ENCODE data around the gene SLC26A6.

SLC26A6 gene, protein sequence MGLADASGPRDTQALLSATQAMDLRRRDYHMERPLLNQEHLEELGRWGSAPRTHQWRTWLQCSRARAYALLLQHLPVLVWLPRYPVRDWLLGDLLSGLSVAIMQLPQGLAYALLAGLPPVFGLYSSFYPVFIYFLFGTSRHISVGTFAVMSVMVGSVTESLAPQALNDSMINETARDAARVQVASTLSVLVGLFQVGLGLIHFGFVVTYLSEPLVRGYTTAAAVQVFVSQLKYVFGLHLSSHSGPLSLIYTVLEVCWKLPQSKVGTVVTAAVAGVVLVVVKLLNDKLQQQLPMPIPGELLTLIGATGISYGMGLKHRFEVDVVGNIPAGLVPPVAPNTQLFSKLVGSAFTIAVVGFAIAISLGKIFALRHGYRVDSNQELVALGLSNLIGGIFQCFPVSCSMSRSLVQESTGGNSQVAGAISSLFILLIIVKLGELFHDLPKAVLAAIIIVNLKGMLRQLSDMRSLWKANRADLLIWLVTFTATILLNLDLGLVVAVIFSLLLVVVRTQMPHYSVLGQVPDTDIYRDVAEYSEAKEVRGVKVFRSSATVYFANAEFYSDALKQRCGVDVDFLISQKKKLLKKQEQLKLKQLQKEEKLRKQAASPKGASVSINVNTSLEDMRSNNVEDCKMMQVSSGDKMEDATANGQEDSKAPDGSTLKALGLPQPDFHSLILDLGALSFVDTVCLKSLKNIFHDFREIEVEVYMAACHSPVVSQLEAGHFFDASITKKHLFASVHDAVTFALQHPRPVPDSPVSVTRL

DNA sequence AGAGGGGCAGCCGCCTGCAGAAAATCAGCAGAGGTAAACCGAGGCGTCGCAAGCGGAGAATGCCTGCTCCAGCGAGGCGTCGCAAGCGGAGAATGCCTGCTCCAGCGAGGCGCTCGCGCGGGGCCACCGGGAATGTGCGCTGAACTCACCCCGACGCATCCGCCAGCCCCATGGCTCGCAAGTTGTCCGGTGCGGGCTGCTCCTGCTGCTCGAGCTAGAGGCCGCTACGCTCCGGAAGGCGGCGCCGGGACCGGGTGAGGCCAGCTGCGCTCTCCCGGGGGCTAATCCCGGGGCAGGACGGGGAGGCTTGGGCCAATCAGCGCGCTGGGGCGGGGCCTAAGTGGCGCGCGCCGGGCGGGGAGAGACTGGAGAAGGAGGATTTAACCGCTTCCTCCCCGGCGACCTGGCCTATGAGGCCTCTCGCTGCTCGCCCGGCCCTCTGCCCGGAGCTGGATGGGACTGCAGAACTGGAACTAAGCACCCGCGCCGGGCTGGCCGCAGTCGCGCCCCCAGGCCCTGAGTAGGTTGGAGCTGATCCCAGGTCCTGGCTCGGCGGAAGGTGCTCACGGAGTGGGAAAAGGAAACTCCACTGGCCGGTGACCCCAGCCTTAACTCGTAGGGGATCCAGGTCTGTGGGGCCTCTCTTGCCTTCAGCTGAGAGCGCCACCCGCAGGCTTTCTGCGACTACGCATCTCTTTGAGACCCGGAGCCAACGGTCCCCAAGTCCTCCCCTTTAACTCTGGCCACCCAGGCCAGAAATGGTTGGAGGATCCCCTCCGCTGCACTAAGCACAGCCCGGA is at the start of gene SLC26A6:
Gene SLC26A6, minus strand, starts transcription at position 240 of the 800 bp plus-strand sequence. Its CDS starts 68 bp downstream, at position 172.
- DNase-seq, result peak; percentile 93

GRCh38 chr3:48684480-48685143 is 49.4 kb upstream of the SLC26A6 start:
- no peak for DNase-seq

DNA sequence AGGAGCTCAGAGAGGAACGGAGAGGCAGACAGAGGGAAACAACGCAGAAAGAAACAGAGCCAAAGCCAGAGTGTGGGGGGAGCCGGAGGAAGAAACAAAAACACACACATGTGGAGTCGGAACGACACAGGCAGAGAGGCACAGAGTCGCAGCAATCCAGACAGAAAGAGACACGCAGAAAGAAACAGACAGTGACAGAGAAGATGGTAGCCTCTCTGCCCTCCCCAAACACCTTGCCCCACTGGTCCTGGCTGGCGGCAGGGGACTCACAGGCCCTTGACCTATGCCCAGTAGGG is 48.7 kb upstream of the SLC26A6 start:
- DNase-seq, result no peak

GRCh38 chr3:48682786-48683185 is 47.5 kb upstream of the SLC26A6 start:
- no peak for DNase-seq

DNA sequence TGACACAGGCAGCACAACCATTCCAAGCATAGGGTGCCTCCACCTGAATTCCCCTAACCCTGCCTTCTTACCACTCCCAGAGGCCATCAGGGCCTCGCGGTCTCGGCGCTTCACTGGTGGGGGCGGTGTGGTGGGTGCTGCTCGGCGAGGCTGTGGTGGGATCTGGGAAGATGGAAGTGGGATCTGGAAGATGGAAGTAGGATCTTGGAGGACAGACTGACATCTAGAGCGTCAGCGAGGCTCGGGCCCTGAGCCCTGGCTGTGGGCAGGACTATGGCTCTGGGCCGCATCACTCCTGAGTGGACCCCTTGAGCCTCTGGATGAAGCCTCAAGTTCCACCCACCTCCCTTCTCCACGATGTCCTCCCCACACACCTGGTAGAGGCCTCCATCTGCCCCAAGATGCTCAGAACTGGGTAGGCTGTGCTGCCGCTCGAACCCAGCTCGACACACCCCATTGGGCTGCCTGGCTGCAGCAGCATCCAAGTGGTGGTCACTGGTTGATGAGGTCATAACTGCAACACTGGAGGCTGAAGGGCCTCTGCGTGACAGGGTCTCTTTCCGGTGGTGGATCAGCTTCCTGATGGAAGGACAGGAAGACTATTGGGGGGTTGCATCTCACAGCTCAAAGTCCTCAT is 46.8 kb upstream of the SLC26A6 start:
- DNase-seq, result no peak

DNA sequence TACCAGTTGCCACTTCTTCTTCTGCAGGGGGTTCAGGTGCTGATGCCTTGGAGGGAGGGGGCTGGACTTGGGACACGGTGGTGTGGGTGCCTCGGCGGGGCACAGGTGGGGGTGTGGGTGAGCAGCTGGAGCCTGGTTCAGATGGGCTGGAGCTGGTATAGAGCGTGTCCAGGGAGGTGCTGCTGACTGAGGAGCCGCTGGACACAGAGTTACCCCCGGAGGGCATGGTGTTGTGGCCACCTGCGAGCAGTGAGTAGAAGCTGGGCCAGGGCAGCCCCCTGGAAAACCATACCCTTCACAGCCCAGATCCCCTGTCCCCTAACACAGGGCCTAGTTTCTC is 46.2 kb upstream of the SLC26A6 start:
- no peak for DNase-seq

GRCh38 chr3:48680811-48681540 is 45.7 kb upstream of the SLC26A6 start:
- no peak for DNase-seq

GRCh38 chr3:48679411-48680391 is 44.4 kb upstream of the SLC26A6 start:
- DNase-seq, result no peak

DNA sequence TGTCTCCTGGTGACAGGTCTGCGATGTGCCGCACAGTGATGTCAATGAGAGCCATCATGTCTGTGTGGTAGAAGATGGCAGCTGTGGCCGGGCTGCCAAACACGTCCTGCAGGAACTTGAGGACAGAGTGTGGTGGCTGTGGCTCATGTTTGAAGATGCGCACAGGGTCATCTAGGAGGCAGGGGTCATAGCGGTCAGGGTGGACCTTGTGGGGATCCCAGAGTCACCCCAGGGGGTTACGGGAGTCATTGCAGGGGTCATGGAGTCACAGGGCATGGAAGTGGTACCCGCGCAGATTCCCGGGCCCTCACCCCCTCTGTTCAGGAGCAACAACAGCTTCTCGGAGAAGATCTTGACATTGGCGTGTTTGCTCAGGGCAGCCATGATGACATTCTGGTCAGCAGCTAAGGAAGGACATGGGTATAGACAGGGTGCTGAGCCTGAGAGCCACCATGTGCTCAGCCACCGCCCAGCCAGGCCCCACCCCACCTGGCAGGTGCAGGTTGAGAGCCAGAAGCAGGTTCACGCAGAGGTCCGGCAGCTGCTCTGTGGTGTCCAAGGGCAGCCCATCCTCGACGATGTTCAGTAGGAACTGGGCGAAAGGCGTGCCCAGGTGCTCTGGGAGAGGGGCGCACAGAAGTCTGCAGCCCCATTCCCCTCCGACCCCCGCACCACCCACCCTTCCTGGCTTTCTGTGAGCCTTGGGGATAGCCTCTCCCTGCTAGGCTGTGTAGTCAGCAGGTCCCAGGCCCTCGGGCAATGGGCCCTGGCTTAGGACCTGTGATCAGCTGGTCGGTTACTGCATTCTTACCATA is 43.5 kb upstream of the SLC26A6 start:
- DNase-seq, result no peak

DNA sequence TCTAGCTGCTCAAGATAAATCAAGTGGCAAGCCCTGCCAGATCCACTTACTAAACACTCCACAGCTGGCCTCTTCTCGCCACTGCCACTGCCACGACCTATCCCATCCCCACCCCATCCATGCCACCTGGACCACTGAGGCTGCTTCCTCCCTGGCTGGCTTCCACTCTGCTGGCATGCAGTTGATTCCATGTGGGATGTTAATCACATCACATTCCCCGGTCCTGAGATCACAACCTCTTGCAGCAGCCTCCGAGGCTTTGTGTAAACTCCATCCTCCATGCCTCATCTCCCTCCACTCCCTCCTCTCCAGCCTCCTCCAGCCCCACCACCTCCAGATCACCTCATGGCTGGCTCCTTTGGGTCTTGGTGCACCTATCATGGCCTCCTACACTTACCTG is 42.8 kb upstream of the SLC26A6 start:
- no peak for DNase-seq

DNA sequence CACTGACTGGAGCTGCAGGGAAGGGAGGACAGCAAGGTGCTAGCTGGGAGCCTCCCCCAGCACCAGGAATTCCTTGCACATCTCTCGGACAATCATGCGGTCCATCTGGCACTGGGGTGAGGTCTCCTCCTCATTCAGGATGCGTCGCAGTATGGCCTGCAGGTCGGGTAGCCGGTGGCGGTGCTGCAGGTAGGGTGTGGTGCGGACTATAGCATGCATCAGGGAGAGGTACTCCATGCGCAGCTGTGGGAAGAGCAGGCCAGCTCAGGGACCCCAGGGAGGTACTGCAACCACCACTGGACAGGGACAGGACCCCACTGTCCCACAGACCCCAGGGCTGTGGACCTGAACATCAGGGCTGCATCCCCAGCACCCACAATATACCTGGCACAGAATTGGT is 39.2 kb upstream of the SLC26A6 start:
- no peak for DNase-seq

DNA sequence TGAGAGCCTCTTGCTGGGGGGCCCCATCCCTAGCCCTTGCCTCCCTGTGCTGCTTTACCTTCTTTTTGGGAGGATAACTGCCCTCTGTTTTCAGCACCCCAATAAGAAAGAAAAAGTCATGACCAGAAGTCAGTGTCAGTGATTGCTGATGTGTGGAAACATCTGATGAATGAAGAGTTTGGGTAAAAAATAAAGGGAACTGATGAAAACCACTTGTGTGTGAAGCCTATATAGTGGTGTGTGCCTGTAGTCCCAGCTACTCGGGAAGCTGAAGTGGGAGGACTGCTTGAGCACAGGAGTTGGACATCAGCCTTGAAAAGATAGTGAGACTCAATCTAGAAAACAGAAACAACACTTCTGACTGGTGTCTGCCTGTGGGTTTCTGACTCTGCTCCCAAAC is 37.3 kb upstream of the SLC26A6 start:
- no peak for DNase-seq

DNA sequence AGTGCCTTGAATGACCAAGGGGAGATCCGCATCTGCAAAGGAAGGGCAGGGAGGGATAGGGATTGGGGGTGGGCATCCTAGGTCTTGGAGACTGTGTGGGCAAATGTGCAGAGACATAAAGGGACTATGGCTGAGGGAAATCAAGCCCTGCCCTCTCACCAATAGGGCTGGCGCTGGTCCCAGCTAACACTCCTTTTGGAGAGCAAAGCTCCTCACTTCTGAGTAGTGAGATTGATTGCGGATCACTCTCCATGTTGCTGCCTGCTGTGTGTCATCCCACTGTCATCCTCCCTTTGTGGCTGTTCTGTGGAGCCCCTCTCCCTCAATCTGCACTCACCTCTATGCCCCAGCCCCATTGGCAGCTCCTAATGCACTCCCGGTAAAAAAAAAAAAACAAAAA is 29.7 kb upstream of the SLC26A6 start:
- no peak for DNase-seq

- DNase-seq, result no peak
Observed at GRCh38 chr3:48664313-48664644, 29.0 kb upstream of the SLC26A6 start.

GRCh38 chr3:48663489-48664312 is 28.4 kb upstream of the SLC26A6 start:
- peak; percentile 92 for DNase-seq

GRCh38 chr3:48662753-48663488 is 27.7 kb upstream of the SLC26A6 start, which contains the start of gene CELSR3:
Gene CELSR3 (minus strand): TSS chr3:48662886. CDS start chr3:48662634, 252 bp downstream.
- peak; percentile 76 for DNase-seq

DNA sequence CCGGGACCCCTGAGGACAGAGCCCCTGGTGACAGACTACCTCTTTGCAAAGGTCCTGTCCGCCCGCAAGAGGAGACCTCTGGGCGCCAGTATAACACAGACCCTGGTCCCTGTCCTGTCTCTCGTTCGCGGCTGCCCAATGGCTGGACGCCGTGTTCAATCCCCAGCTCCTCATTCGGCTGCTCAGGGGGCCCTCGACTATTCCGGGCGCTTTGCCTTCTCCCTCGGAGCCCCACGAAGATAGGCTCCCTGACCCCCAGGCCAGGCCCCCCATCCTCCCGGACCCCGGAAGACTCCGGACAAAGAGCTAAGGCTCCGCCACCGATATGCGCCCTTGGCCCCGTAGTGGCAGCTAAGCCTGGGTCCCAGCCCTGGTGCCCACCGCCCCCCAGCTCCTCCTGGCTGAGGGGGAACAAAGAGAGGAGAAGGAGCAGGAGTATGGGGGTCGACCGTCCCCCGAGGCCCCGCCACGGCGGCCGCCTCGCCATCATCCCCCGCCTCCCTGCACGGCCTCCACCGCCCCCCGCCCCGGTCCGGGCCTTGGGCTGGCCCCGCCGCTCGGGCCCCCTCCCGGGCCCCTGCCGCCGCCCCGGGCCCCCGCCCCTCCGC is 27.0 kb upstream of the SLC26A6 start:
- no peak for DNase-seq
